Measurements from ENCODE around the gene ZBTB47. TPM values are rescaled to one million over a fixed set of nuclear protein-coding genes. Genes with fewer than 3 reads are reported as not detected.

Gene ZBTB47
- polyA plus RNA-seq, 4 donors, result 0.89 to 11.4 (median 7.8) TPM

- H3K4me3 ChIP-seq (ENCODE audit: low read depth in 1 of 3, low read length in 3 of 3), result no peak overlapping the region
- no peaks in the 10 kb centered on the region for H3K4me1 ChIP-seq (ENCODE audit: control insufficient read depth in 3 of 3, insufficient read depth in 2 of 3, low read depth in 1 of 3, low read length in 2 of 3)
- no peak for DNase-seq
- 66 to 71% (median 66%) methylated on average over 15 of the region's 15 CpGs for WGBS, 3 donors
- H3K27ac ChIP-seq (ENCODE audit: low read depth in 1 of 3, low read length in 2 of 3), result no peak overlapping the region
- H3K27me3 ChIP-seq (ENCODE audit: control insufficient read depth in 3 of 3, insufficient read depth in 3 of 3, low read length in 3 of 3), result peaks cover 0 to 3% (median 0%) of the 10 kb centered on the region in 3 donors
- H3K36me3 ChIP-seq (ENCODE audit: control insufficient read depth in 3 of 3, insufficient read depth in 2 of 3, low read depth in 1 of 3, low read length in 3 of 3), result no peaks in the 10 kb centered on the region
- FAIRE-seq, result no peak
- H3K9me3 ChIP-seq (ENCODE audit: control insufficient read depth in 2 of 2, insufficient read depth in 1 of 2, low read depth in 1 of 2, low read length in 1 of 2), result no peaks in the 10 kb centered on the region
Measured at GRCh38 chr3:42700366-42701288, 47.1 kb downstream of the ZBTB47 start.

- H3K27me3 ChIP-seq (ENCODE audit: control insufficient read depth in 3 of 3, insufficient read depth in 3 of 3, low read length in 3 of 3), result peaks cover 0 to 3% (median 0%) of the 10 kb centered on the region in 3 donors
- no peaks in the 10 kb centered on the region for H3K36me3 ChIP-seq (ENCODE audit: control insufficient read depth in 3 of 3, insufficient read depth in 2 of 3, low read depth in 1 of 3, low read length in 3 of 3)
- H3K27ac ChIP-seq (ENCODE audit: low read depth in 1 of 3, low read length in 2 of 3), result no peak overlapping the region
- peak; percentile 20 to 65 for DNase-seq
- FAIRE-seq, result no peak
- H3K9me3 ChIP-seq (ENCODE audit: control insufficient read depth in 2 of 2, insufficient read depth in 1 of 2, low read depth in 1 of 2, low read length in 1 of 2), result no peaks in the 10 kb centered on the region
- WGBS, 3 donors, result 33 to 41% (median 35%) methylated on average over 12 to 15 of the region's 15 CpGs
- no peak overlapping the region for H3K4me3 ChIP-seq (ENCODE audit: low read depth in 1 of 3, low read length in 3 of 3)
- no peaks in the 10 kb centered on the region for H3K4me1 ChIP-seq (ENCODE audit: control insufficient read depth in 3 of 3, insufficient read depth in 2 of 3, low read depth in 1 of 3, low read length in 2 of 3)
Measured at GRCh38 chr3:42701371-42702065, 48.0 kb downstream of the ZBTB47 start.

- FAIRE-seq, result no peak
- Histone ChIP-seq H3K27me3 (ENCODE audit: control insufficient read depth in 3 of 3, insufficient read depth in 3 of 3, low read length in 3 of 3) (peaks cover 0 to 3% (median 0%) of the 10 kb centered on the region in 3 donors), H3K4me1 (ENCODE audit: control insufficient read depth in 3 of 3, insufficient read depth in 2 of 3, low read depth in 1 of 3, low read length in 2 of 3) (no peaks in the 10 kb centered on the region), H3K27ac (ENCODE audit: low read depth in 1 of 3, low read length in 2 of 3) (no peak within 1 kb of the TSS), H3K9me3 (ENCODE audit: control insufficient read depth in 2 of 2, insufficient read depth in 1 of 2, low read depth in 1 of 2, low read length in 1 of 2) (no peaks in the 10 kb centered on the region), H3K36me3 (ENCODE audit: control insufficient read depth in 3 of 3, insufficient read depth in 2 of 3, low read depth in 1 of 3, low read length in 3 of 3) (no peaks in the 10 kb centered on the region), H3K4me3 (ENCODE audit: low read depth in 1 of 3, low read length in 3 of 3) (no peak within 1 kb of the TSS)
- no peak for DNase-seq
- WGBS, 3 donors, result 64 to 80% (median 73%) methylated on average over 20 to 21 of the region's 21 CpGs
Measured at GRCh38 chr3:42702066-42702951, 48.8 kb downstream of the ZBTB47 start, which contains the start of gene HHATL. TSS of gene HHATL (minus strand) at chr3:42702798. CDS start at chr3:42700826, 1,972 bp downstream.

GRCh38 chr3:42702982-42703694, 49.6 kb downstream of the ZBTB47 start:
- Histone ChIP-seq H3K27me3 (ENCODE audit: control insufficient read depth in 3 of 3, insufficient read depth in 3 of 3, low read length in 3 of 3) (peaks cover 0 to 3% (median 0%) of the 10 kb centered on the region in 3 donors), H3K36me3 (ENCODE audit: control insufficient read depth in 3 of 3, insufficient read depth in 2 of 3, low read depth in 1 of 3, low read length in 3 of 3) (no peaks in the 10 kb centered on the region), H3K4me3 (ENCODE audit: low read depth in 1 of 3, low read length in 3 of 3) (no peak overlapping the region), H3K4me1 (ENCODE audit: control insufficient read depth in 3 of 3, insufficient read depth in 2 of 3, low read depth in 1 of 3, low read length in 2 of 3) (no peaks in the 10 kb centered on the region), H3K9me3 (ENCODE audit: control insufficient read depth in 2 of 2, insufficient read depth in 1 of 2, low read depth in 1 of 2, low read length in 1 of 2) (no peaks in the 10 kb centered on the region), H3K27ac (ENCODE audit: low read depth in 1 of 3, low read length in 2 of 3) (no peak overlapping the region)
- WGBS, 3 donors, result 77 to 84% (median 80%) methylated on average over 6 of the region's 6 CpGs
- FAIRE-seq (no peak), DNase-seq (no peak)

GRCh38 chr3:42703695-42704025, 50.2 kb downstream of the ZBTB47 start:
- Histone ChIP-seq H3K9me3 (ENCODE audit: control insufficient read depth in 2 of 2, insufficient read depth in 1 of 2, low read depth in 1 of 2, low read length in 1 of 2) (no peaks in the 10 kb centered on the region), H3K27ac (ENCODE audit: low read depth in 1 of 3, low read length in 2 of 3) (no peak overlapping the region), H3K27me3 (ENCODE audit: control insufficient read depth in 3 of 3, insufficient read depth in 3 of 3, low read length in 3 of 3) (peaks cover 0 to 3% (median 0%) of the 10 kb centered on the region in 3 donors), H3K4me1 (ENCODE audit: control insufficient read depth in 3 of 3, insufficient read depth in 2 of 3, low read depth in 1 of 3, low read length in 2 of 3) (no peaks in the 10 kb centered on the region), H3K36me3 (ENCODE audit: control insufficient read depth in 3 of 3, insufficient read depth in 2 of 3, low read depth in 1 of 3, low read length in 3 of 3) (no peaks in the 10 kb centered on the region), H3K4me3 (ENCODE audit: low read depth in 1 of 3, low read length in 3 of 3) (no peak overlapping the region)
- 69 to 76% (median 73%) methylated on average over 5 of the region's 5 CpGs for WGBS, 3 donors
- DNase-seq (no peak), FAIRE-seq (no peak)

GRCh38 chr3:42704136-42704841, 50.8 kb downstream of the ZBTB47 start:
- Histone ChIP-seq H3K27me3 (ENCODE audit: control insufficient read depth in 3 of 3, insufficient read depth in 3 of 3, low read length in 3 of 3) (peaks cover 0 to 3% (median 0%) of the 10 kb centered on the region in 3 donors), H3K36me3 (ENCODE audit: control insufficient read depth in 3 of 3, insufficient read depth in 2 of 3, low read depth in 1 of 3, low read length in 3 of 3) (no peaks in the 10 kb centered on the region), H3K4me3 (ENCODE audit: low read depth in 1 of 3, low read length in 3 of 3) (no peak overlapping the region), H3K9me3 (ENCODE audit: control insufficient read depth in 2 of 2, insufficient read depth in 1 of 2, low read depth in 1 of 2, low read length in 1 of 2) (no peaks in the 10 kb centered on the region), H3K4me1 (ENCODE audit: control insufficient read depth in 3 of 3, insufficient read depth in 2 of 3, low read depth in 1 of 3, low read length in 2 of 3) (no peaks in the 10 kb centered on the region), H3K27ac (ENCODE audit: low read depth in 1 of 3, low read length in 2 of 3) (no peak overlapping the region)
- WGBS, 3 donors, result 82 to 83% (median 83%) methylated on average over 8 of the region's 8 CpGs
- FAIRE-seq (no peak), DNase-seq (no peak)

- DNase-seq (no peak), FAIRE-seq (no peak)
- 62 to 74% (median 62%) methylated on average over 7 of the region's 7 CpGs for WGBS, 3 donors
- H3K4me1 ChIP-seq (ENCODE audit: control insufficient read depth in 3 of 3, insufficient read depth in 2 of 3, low read depth in 1 of 3, low read length in 2 of 3), result no peaks in the 10 kb centered on the region
- H3K27ac ChIP-seq (ENCODE audit: low read depth in 1 of 3, low read length in 2 of 3), result no peak overlapping the region
- peaks cover 0 to 3% (median 0%) of the 10 kb centered on the region in 3 donors for H3K27me3 ChIP-seq (ENCODE audit: control insufficient read depth in 3 of 3, insufficient read depth in 3 of 3, low read length in 3 of 3)
- no peaks in the 10 kb centered on the region for H3K9me3 ChIP-seq (ENCODE audit: control insufficient read depth in 2 of 2, insufficient read depth in 1 of 2, low read depth in 1 of 2, low read length in 1 of 2)
- H3K4me3 ChIP-seq (ENCODE audit: low read depth in 1 of 3, low read length in 3 of 3), result no peak overlapping the region
- H3K36me3 ChIP-seq (ENCODE audit: control insufficient read depth in 3 of 3, insufficient read depth in 2 of 3, low read depth in 1 of 3, low read length in 3 of 3), result no peaks in the 10 kb centered on the region
Measured at GRCh38 chr3:42705058-42705767, 51.7 kb downstream of the ZBTB47 start.

Data from small intestine (tissue), 7 donors.